Fibroblast of the aortic adventitia (primary cell): ENCODE measurements around the gene HOXD13. TPM values are rescaled to one million over a fixed set of nuclear protein-coding genes. Genes with fewer than 3 reads are reported as not detected.

Source experiments
- DNase-seq: peaks from one replicate; pipeline ENCODE4 v3.0.0-alpha.2; 2010; ENCODE audit warnings: low read depth
- H3K4me3 ChIP-seq: 2 replicates; pipeline ENCODE4 v1.5.1; 2011; ENCODE audit warnings: low read depth, mild to moderate bottlenecking, control low read depth, low read length, moderate library complexity
- CTCF ChIP-seq: IDR thresholded peaks from 2 replicates; pipeline ENCODE4 v1.5.1; 2011; ENCODE audit warnings: mild to moderate bottlenecking, low read length, control low read depth, inconsistent platforms; ENCODE audit not compliant: insufficient read depth
- total RNA-seq: library from RNA; depleted of rRNA; stranded (reverse); fragments of >200 nt; gene quantifications from 2 replicates; pipeline ENCODE4 v1.2.3, GENCODE V29; 2012; ENCODE audit warnings: low replicate concordance

The HOXD13 gene
- not detected in 2 replicates for total RNA-seq

- H3K4me3 ChIP-seq = no peak within 1 kb of the TSS
- no peak for TF ChIP-seq CTCF
- no peak for DNase-seq
Observed at GRCh38 chr2:176092270-176093144, at the start of gene HOXD13. TSS of gene HOXD13 (plus strand) at chr2:176092721. CDS start at chr2:176092891, 170 bp downstream.

- TF ChIP-seq CTCF = no peak
- no peak overlapping the region for H3K4me3 ChIP-seq
- DNase-seq = no peak
Observed at GRCh38 chr2:176056406-176056805, 36.1 kb upstream of the HOXD13 start.

DNA sequence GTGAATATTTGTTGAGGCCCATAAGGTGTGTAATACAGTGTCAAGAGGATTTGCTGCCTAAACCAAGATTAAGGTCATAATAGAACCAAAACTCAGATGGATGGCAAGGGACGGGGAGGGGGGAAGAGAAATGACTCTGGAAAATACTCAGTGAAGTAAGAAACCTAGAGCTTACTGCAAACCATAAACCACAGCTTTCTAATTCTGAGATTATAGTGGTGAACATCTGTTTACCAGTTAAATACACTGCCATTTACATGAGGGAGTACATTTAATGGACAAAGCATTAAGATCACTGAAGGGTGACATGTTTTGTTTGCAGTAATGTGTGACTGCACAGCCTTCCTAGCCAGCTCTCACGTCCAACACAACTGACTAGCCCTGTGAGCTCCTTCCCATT, 28.6 kb upstream of the HOXD13 start:
- DNase-seq = no peak
- no peak for TF ChIP-seq CTCF
- H3K4me3 ChIP-seq = no peak overlapping the region

DNA sequence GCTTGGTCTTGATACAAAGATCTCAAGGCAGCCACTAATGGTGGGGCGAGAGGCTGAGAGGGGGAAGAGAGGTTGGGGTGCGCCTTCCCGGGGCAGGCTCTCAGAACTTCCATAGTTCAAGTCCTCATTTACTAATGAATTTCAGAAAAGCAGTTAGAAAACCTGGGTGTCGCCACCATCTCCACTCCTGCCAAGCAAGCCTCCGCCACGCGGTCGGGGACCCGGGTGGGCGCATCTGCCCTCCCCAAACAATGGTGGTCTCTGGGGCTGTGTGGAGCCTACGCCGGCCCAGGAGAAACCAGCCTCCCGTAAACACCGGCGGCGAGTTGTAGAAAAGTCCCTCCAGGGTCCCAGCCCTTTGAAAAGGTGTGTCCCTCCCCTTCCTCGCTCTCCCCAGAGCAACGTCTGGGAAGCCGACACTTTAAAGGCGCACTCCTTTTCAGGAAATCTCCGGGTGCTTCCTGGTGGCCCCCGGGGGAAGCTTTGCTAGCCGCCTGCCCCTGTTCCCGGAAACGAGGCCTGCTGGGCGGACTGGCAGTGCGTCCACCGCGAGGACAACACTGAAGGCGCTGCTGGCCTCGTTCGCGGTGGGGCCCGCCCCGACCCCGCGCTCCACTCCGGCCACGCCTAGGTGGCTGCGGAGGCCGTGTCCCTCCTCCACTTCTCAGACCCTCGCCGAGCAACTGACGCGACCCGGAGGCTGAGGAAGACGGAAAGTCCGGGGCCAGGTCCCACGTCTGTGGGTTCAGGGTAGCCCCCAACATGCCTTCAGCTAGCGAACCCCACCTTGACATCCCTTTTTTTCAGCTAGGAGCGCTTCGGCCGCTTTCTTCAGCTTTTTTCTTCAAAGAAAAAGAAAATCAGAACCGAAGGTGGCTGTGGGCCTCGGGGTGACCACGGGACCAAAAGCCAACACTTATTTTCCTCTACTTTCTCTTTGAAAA, 25.6 kb upstream of the HOXD13 start:
- H3K4me3 ChIP-seq = peak overlapping the region; percentile 33
- no peak for TF ChIP-seq CTCF
- DNase-seq = no peak

GRCh38 chr2:176067589-176068418, 24.7 kb upstream of the HOXD13 start:
- no peak for TF ChIP-seq CTCF
- no peak for DNase-seq
- peak overlapping the region; percentile 25 for H3K4me3 ChIP-seq

DNA sequence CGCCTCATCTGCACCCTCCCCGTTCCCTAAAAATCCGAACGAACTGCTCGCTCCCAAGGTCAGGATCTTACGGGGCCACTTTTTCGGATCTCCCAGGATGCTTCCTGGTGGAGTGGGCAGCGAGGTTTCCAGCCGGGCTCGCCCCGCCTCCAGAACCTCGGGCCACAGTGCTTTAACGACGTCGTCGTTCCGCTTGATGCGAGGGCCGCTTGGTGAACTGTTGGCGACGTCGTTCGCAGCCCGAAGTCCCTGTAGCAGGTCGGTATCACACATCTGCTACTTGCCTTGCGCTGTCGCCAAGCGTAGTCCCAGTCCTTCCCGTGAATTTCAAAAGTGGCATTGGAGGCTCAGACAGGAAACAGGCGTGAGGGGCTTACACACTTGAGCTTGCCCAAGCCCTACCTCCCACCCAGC, 24.1 kb upstream of the HOXD13 start:
- TF ChIP-seq CTCF = no peak
- no peak overlapping the region for H3K4me3 ChIP-seq
- DNase-seq = no peak
